ENCODE results near the gene CORT.

- TF ChIP-seq CTCF (IDR thresholded peaks at IDR 0.05) (no peak), POLR2A (IDR thresholded peaks at IDR 0.05) (no peak)
Observed at GRCh38 chr1:10424034-10424433, 25.8 kb upstream of the CORT start.

Data from Peyer's patch (tissue), 4 donors.